CD14-positive monocyte (primary cell): ENCODE measurements around the gene AP4E1. TPM values are rescaled to one million over a fixed set of nuclear protein-coding genes. Genes with fewer than 3 reads are reported as not detected.

Source experiments
- DNase-seq, 3 donors: peaks; one replicate each; pipeline ENCODE4 v3.0.0-alpha.2; 2011 to 2022
- H2AFZ ChIP-seq: 2 replicates; pipeline ENCODE4 v1.6.0; 2012; ENCODE audit warnings: mild to moderate bottlenecking, low read depth, low read length, inconsistent platforms; ENCODE audit not compliant: insufficient read depth, poor library complexity, severe bottlenecking
- H3K27ac ChIP-seq, 2 donors: 1 replicate in 1 of 2; 2 replicates in 1 of 2; pipeline ENCODE4 v1.5.1; 2012 to 2013; ENCODE audit warnings: low read length in 2 of 2, control low read depth in 1 of 2, inconsistent platforms in 1 of 2, low read depth in 1 of 2, mild to moderate bottlenecking in 1 of 2
- H3K27me3 ChIP-seq, 2 donors: one replicate each; pipeline versions ENCODE4 v1.6.0 to v1.6.1; 2011 to 2013; ENCODE audit warnings: low read length in 2 of 2; ENCODE audit not compliant: control insufficient read depth in 2 of 2, insufficient read depth in 2 of 2
- H3K36me3 ChIP-seq, 2 donors: replicated peaks in 1 of 2; 1 replicate in 1 of 2; 2 replicates in 1 of 2; pipeline versions ENCODE4 v1.5.1 to v1.6.1; 2012 to 2013; ENCODE audit warnings: low read length in 2 of 2, control low read depth in 1 of 2, inconsistent platforms in 1 of 2, mild to moderate bottlenecking in 1 of 2; ENCODE audit not compliant: insufficient read depth in 2 of 2, control insufficient read depth in 1 of 2
- H3K4me1 ChIP-seq, 2 donors: 1 replicate in 1 of 2; 2 replicates in 1 of 2; pipeline versions ENCODE4 v1.5.1 to v1.6.1; 2012 to 2013; ENCODE audit warnings: low read length in 2 of 2, control low read depth in 1 of 2, inconsistent platforms in 1 of 2, mild to moderate bottlenecking in 1 of 2, moderate library complexity in 1 of 2; ENCODE audit not compliant: insufficient read depth in 2 of 2, control insufficient read depth in 1 of 2
- H3K4me2 ChIP-seq: replicated peaks from 2 replicates; pipeline ENCODE3; 2012; ENCODE audit warnings: low read length, moderate library complexity, mild to moderate bottlenecking; ENCODE audit not compliant: poor library complexity, severe bottlenecking; ENCODE audit errors: extremely low read depth
- H3K4me3 ChIP-seq, 3 experiments: fragments of 200-600 bp in 1 of 3; sonication (generic) in 1 of 3; replicated peaks in 1 of 3; 1 replicate in 2 of 3; 2 replicates in 1 of 3; pipeline ENCODE4 v1.5.1; 2011 to 2013; ENCODE audit warnings: low read length in 3 of 3, mild to moderate bottlenecking in 3 of 3, control low read depth in 2 of 3, low read depth in 2 of 3, inconsistent platforms in 1 of 3, moderate library complexity in 1 of 3
- H3K79me2 ChIP-seq: 2 replicates; pipeline ENCODE4 v1.6.0; 2012; ENCODE audit warnings: mild to moderate bottlenecking, control low read depth, inconsistent platforms, low read length, moderate library complexity; ENCODE audit not compliant: insufficient read depth
- H3K9ac ChIP-seq: 2 replicates; pipeline ENCODE4 v1.6.0; 2017; ENCODE audit warnings: low read length, mild to moderate bottlenecking; ENCODE audit not compliant: insufficient read depth, poor library complexity, severe bottlenecking
- H3K9me3 ChIP-seq, 2 donors: replicated peaks in 1 of 2; 1 replicate in 1 of 2; 2 replicates in 1 of 2; pipeline versions ENCODE4 v1.5.1 to v1.6.1; 2012 to 2013; ENCODE audit warnings: low read length in 2 of 2, control low read depth in 1 of 2; ENCODE audit not compliant: control insufficient read depth in 1 of 2, insufficient read depth in 1 of 2
- H4K20me1 ChIP-seq: 2 replicates; pipeline ENCODE4 v1.6.0; 2012; ENCODE audit warnings: mild to moderate bottlenecking, low read length, control low read depth, moderate library complexity; ENCODE audit not compliant: insufficient read depth
- H3K27ac Mint-ChIP-seq, 7 donors: one replicate each; pipeline ENCODE4 v1.8.0; 2020; ENCODE audit warnings: mild to moderate bottlenecking in 7 of 7, mixed read lengths in 7 of 7, moderate library complexity in 6 of 7, inconsistent platforms in 2 of 7
- H3K27me3 Mint-ChIP-seq, 3 donors: one replicate each; pipeline ENCODE4 v1.8.0; 2021 to 2022; ENCODE audit warnings: low read depth in 3 of 3, mild to moderate bottlenecking in 3 of 3, mixed read lengths in 3 of 3, moderate library complexity in 3 of 3, inconsistent platforms in 1 of 3
- H3K36me3 Mint-ChIP-seq, 2 donors: one replicate each; pipeline ENCODE4 v1.8.0; 2020; ENCODE audit warnings: mixed read lengths in 2 of 2, inconsistent platforms in 1 of 2, mild to moderate bottlenecking in 1 of 2
- H3K4me1 Mint-ChIP-seq: one replicate; pipeline ENCODE4 v1.8.0; 2020; ENCODE audit warnings: mild to moderate bottlenecking, mixed read lengths
- H3K4me3 Mint-ChIP-seq, 2 donors: one replicate each; pipeline ENCODE4 v1.8.0; 2020; ENCODE audit warnings: mild to moderate bottlenecking in 2 of 2, mixed read lengths in 2 of 2, moderate library complexity in 1 of 2
- H3K9me3 Mint-ChIP-seq, 7 donors: one replicate each; pipeline ENCODE4 v1.8.0; 2020 to 2022; ENCODE audit warnings: mixed read lengths in 7 of 7, mild to moderate bottlenecking in 6 of 7, moderate library complexity in 6 of 7, inconsistent platforms in 2 of 7
- WGBS: methylation state at CpG from one replicate; pipeline ENCODE4 v1.1.5; 2013; ENCODE audit warnings: missing lambda C conversion rate; ENCODE audit not compliant: insufficient coverage; 5-methylcytosine and 5-hydroxymethylcytosine counted together
- intact Hi-C, 2 donors: fragments of 100-400 bp; cut with micrococcal nuclease; formaldehyde crosslinking; loops; one replicate each; pipeline versions ENCODE4 v1.15.0 to v1.15.1; 2023
- polyA plus RNA-seq, 3 donors: library from polyadenylated mRNA; depleted of rRNA in 1 of 3; unstranded in 2 of 3; stranded (reverse) in 1 of 3; fragments of 300-500 nt in 2 of 3; fragments of >200 nt in 1 of 3; fragmentation: Illumina TruSeq in 2 of 3; gene quantifications; 1 replicate in 2 of 3; 2 replicates in 1 of 3; pipeline ENCODE4 v1.2.3, GENCODE V29; 2012 to 2021
- TF ChIP-seq, protein P1 (sequence below): fragments of 200-600 bp; IDR thresholded peaks from one replicate; pipeline ENCODE4 v1.8.0; 2022; ENCODE audit warnings: antibody characterized with exemption, mild to moderate bottlenecking

AP4E1 gene
- polyA plus RNA-seq, 3 donors, result 4.1 to 7.7 (median 5.3) TPM

DNA sequence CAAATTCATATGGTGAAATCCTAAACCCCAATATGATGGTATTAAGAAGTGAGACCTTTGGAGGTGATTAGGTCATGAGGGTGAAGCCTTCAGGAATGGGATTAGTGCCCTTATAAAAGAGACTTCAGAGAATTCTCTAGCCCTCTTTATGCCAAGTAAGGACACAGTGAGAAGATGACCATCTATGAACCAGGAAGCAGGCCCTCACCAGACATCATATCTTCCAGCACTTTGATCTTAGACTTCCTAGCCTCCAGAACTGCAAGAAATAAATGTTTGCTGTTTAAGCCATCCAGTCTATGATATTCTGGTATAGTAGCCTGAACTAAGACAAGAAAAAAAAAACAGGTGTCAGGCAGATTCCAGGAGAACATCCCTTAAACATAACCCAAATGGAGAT is 45.9 kb upstream of the AP4E1 start:
- no peak overlapping the region for H3K27ac Mint-ChIP-seq
- no peak overlapping the region for H3K4me3 Mint-ChIP-seq
- no peak overlapping the region for H2AFZ ChIP-seq
- H3K9ac ChIP-seq, result no peak overlapping the region
- H3K36me3 Mint-ChIP-seq, result no peaks in the 10 kb centered on the region
- no peak for DNase-seq
- no peaks in the 10 kb centered on the region for H3K4me1 Mint-ChIP-seq
- no peak overlapping the region for H3K4me3 ChIP-seq
- intact Hi-C loops, result no loop called here
- H3K27me3 ChIP-seq, result no peaks in the 10 kb centered on the region
- no peaks in the 10 kb centered on the region for H3K36me3 ChIP-seq
- H3K9me3 ChIP-seq, result no peaks in the 10 kb centered on the region
- no peaks in the 10 kb centered on the region for H3K9me3 Mint-ChIP-seq
- no peak overlapping the region for H3K27ac ChIP-seq
- peaks cover 0 to 2% (median 2%) of the 10 kb centered on the region in 3 donors for H3K27me3 Mint-ChIP-seq
- no peak overlapping the region for H3K4me2 ChIP-seq
- TF ChIP-seq, protein P1, sequence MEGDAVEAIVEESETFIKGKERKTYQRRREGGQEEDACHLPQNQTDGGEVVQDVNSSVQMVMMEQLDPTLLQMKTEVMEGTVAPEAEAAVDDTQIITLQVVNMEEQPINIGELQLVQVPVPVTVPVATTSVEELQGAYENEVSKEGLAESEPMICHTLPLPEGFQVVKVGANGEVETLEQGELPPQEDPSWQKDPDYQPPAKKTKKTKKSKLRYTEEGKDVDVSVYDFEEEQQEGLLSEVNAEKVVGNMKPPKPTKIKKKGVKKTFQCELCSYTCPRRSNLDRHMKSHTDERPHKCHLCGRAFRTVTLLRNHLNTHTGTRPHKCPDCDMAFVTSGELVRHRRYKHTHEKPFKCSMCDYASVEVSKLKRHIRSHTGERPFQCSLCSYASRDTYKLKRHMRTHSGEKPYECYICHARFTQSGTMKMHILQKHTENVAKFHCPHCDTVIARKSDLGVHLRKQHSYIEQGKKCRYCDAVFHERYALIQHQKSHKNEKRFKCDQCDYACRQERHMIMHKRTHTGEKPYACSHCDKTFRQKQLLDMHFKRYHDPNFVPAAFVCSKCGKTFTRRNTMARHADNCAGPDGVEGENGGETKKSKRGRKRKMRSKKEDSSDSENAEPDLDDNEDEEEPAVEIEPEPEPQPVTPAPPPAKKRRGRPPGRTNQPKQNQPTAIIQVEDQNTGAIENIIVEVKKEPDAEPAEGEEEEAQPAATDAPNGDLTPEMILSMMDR, result no peak
- no peaks in the 10 kb centered on the region for H4K20me1 ChIP-seq
- no peaks in the 10 kb centered on the region for H3K79me2 ChIP-seq
- H3K4me1 ChIP-seq, result no peaks in the 10 kb centered on the region

DNA sequence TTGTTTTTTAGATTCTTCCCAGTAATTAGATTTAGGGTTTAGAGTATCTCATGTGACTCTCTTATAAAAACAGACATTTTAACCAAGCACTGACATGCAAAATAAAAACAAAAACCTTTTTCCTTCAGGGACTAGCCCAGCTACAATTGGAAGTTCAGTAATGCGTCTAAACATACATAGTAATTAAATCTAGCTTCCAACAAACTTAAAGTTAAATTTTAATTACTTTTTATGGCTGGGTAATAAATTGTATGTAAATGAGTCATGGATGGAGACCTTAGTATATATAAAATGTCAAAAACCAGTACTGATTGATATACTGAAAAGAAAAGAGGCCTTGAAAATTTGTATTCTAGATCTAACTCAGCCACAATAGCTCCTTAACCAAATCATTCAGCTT is 43.6 kb upstream of the AP4E1 start:
- Histone ChIP-seq H3K9me3 (no peaks in the 10 kb centered on the region), H3K79me2 (no peaks in the 10 kb centered on the region), H4K20me1 (no peaks in the 10 kb centered on the region), H3K36me3 (no peaks in the 10 kb centered on the region), H3K4me2 (no peak overlapping the region), H3K27me3 (no peaks in the 10 kb centered on the region), H3K4me3 (no peak overlapping the region), H3K4me1 (no peaks in the 10 kb centered on the region), H3K9ac (no peak overlapping the region), H3K27ac (no peak overlapping the region), H2AFZ (no peak overlapping the region)
- Mint-ChIP-seq H3K36me3 (no peaks in the 10 kb centered on the region), H3K27me3 (peaks cover 0 to 4% (median 0%) of the 10 kb centered on the region in 3 donors), H3K4me3 (no peak overlapping the region), H3K9me3 (no peaks in the 10 kb centered on the region), H3K27ac (no peak overlapping the region), H3K4me1 (no peaks in the 10 kb centered on the region)
- TF ChIP-seq, protein P1, result no peak
- WGBS, result no CpG with 5 or more reads among the region's 1 CpG
- DNase-seq, result no peak
- intact Hi-C loops, result no loop called here
